ENCODE results near the gene BAIAP2L2.
"Not testable (repeated sequence)": the region's sequence is repeated elsewhere in the genome, so short reads cannot be mapped to it uniquely, and the experiment has no call there.

BAIAP2L2 gene

GRCh38 chr22:38066381-38067027 lies 44.0 kb downstream of the BAIAP2L2 start:
- no peak for DNase-seq

GRCh38 chr22:38065539-38065938 lies 44.9 kb downstream of the BAIAP2L2 start:
- DNase-seq = no peak

- DNase-seq = no peak
These were observed 47.7 kb downstream of the BAIAP2L2 start for GRCh38 chr22:38062791-38063190.

- peak; percentile 76 for DNase-seq
These were observed 53.3 kb downstream of the BAIAP2L2 start, which contains the start of gene PICK1 for GRCh38 chr22:38056969-38057891. PICK1 (plus strand) TSS chr22:38057404; CDS start chr22:38057810, 406 bp downstream.

GRCh38 chr22:38051900-38052862 lies 58.3 kb downstream of the BAIAP2L2 start:
- peak; percentile 81 for DNase-seq

GRCh38 chr22:38051261-38051660 lies 59.2 kb downstream of the BAIAP2L2 start:
- no peak for DNase-seq

- no peak for DNase-seq
These were observed 59.8 kb downstream of the BAIAP2L2 start for GRCh38 chr22:38050720-38051119.

- no peak for DNase-seq
These were observed 60.5 kb downstream of the BAIAP2L2 start for GRCh38 chr22:38049812-38050619.

GRCh38 chr22:38046070-38046748 lies 64.3 kb downstream of the BAIAP2L2 start:
- DNase-seq = no peak

- no peak for DNase-seq
These were observed 67.1 kb downstream of the BAIAP2L2 start for GRCh38 chr22:38043151-38044039.

GRCh38 chr22:38042488-38042790 lies 68.0 kb downstream of the BAIAP2L2 start:
- no peak for DNase-seq

GRCh38 chr22:38041760-38042487 lies 68.6 kb downstream of the BAIAP2L2 start:
- no peak for DNase-seq

GRCh38 chr22:38040953-38041759 lies 69.3 kb downstream of the BAIAP2L2 start:
- no peak for DNase-seq

- no peak for DNase-seq
These were observed 71.3 kb downstream of the BAIAP2L2 start for GRCh38 chr22:38038890-38039812.

- no peak for DNase-seq
These were observed 72.1 kb downstream of the BAIAP2L2 start for GRCh38 chr22:38038426-38038825.

- DNase-seq = not testable (repeated sequence)
These were observed 72.9 kb downstream of the BAIAP2L2 start for GRCh38 chr22:38037367-38038150.
